GM12864 (cell line): Measurements from ENCODE around the gene SPATA46.

ENCODE experiments used
- DNase-seq: peaks from one replicate; pipeline ENCODE4 v3.0.0-alpha.2; 2011; ENCODE audit warnings: low read depth
- H3K4me3 ChIP-seq: 2 replicates; pipeline ENCODE4 v1.5.1; 2011; ENCODE audit warnings: mild to moderate bottlenecking, low read depth, low read length, control low read depth
- CTCF ChIP-seq: IDR thresholded peaks from 2 replicates; pipeline ENCODE4 v1.5.1; 2011; ENCODE audit warnings: low read depth, mild to moderate bottlenecking, moderate library complexity, low read length, control low read depth, inconsistent platforms; ENCODE audit errors: missing control alignments

Gene SPATA46

GRCh38 chr1:162416909-162417308 is 40.3 kb upstream of the SPATA46 start:
- DNase-seq: no peak
- no peak overlapping the region for H3K4me3 ChIP-seq
- TF ChIP-seq CTCF: no peak

- DNase-seq: no peak
- TF ChIP-seq CTCF: no peak
- no peak overlapping the region for H3K4me3 ChIP-seq
Observed at GRCh38 chr1:162416215-162416614, 39.6 kb upstream of the SPATA46 start.

- DNase-seq: no peak
- no peak for TF ChIP-seq CTCF
- H3K4me3 ChIP-seq: no peak within 1 kb of the TSS
Observed at GRCh38 chr1:162412002-162412401, 35.3 kb upstream of the SPATA46 start, which contains the start of gene SH2D1B. TSS of gene SH2D1B (minus strand) at chr1:162412136. CDS start at chr1:162412016, 120 bp downstream.

GRCh38 chr1:162407539-162407938 is 30.9 kb upstream of the SPATA46 start:
- H3K4me3 ChIP-seq: no peak overlapping the region
- no peak for TF ChIP-seq CTCF
- no peak for DNase-seq

- H3K4me3 ChIP-seq: no peak overlapping the region
- no peak for DNase-seq
- TF ChIP-seq CTCF: no peak
Observed at GRCh38 chr1:162406811-162407210, 30.2 kb upstream of the SPATA46 start.

- DNase-seq: no peak
- no peak for TF ChIP-seq CTCF
- H3K4me3 ChIP-seq: no peak overlapping the region
Observed at GRCh38 chr1:162405800-162406199, 29.1 kb upstream of the SPATA46 start.

GRCh38 chr1:162404550-162405160 is 28.0 kb upstream of the SPATA46 start:
- no peak overlapping the region for H3K4me3 ChIP-seq
- no peak for TF ChIP-seq CTCF
- DNase-seq: no peak
